Activated B cell treated with CpG ODN at 0.5 μM for 24 hours (primary cell): ENCODE measurements around the gene TSSK2. TPM values are rescaled to one million over a fixed set of nuclear protein-coding genes. Genes with fewer than 3 reads are reported as not detected.

Source experiments
- ATAC-seq: fragments of 200-7000 bp; cut with Tn5 transposase; one replicate; pipeline ENCODE4 v1.10.0; 2021; ENCODE audit warnings: low read depth, mild to moderate bottlenecking, moderate library complexity
- CTCF ChIA-PET: fragments of 350-600 bp; sonication (Branson Sonifier 250); formaldehyde crosslinking; loops from one replicate; lab custom pipeline; 2021; ENCODE audit warnings: antibody characterized with exemption; lab: Charles Lee
- POLR2A ChIA-PET: fragments of 350-600 bp; sonication (Branson Sonifier 250); formaldehyde crosslinking; loops from one replicate; lab custom pipeline; 2021; ENCODE audit warnings: antibody characterized with exemption; lab: Charles Lee
- DNase-seq: peaks from one replicate; pipeline ENCODE4 v3.0.0; 2022
- H3K27ac Mint-ChIP-seq: one replicate; pipeline ENCODE4 v1.8.0; 2020; ENCODE audit warnings: mixed read lengths
- H3K27me3 Mint-ChIP-seq: one replicate; pipeline ENCODE4 v1.8.0; 2021; ENCODE audit warnings: mixed read lengths
- H3K36me3 Mint-ChIP-seq: one replicate; pipeline ENCODE4 v1.8.0; 2021; ENCODE audit warnings: low read depth, mixed read lengths
- H3K4me1 Mint-ChIP-seq: one replicate; pipeline ENCODE4 v1.8.0; 2021; ENCODE audit warnings: mixed read lengths
- H3K4me3 Mint-ChIP-seq: one replicate; pipeline ENCODE4 v1.8.0; 2020; ENCODE audit warnings: mild to moderate bottlenecking, mixed read lengths
- H3K9me3 Mint-ChIP-seq: one replicate; pipeline ENCODE4 v1.8.0; 2020; ENCODE audit warnings: mixed read lengths
- CTCF ChIP-seq: fragments of 200-600 bp; IDR thresholded peaks from one replicate; pipeline ENCODE4 v1.8.0; 2022; ENCODE audit warnings: antibody characterized with exemption, mild to moderate bottlenecking
- intact Hi-C: fragments of 100-400 bp; cut with micrococcal nuclease; formaldehyde crosslinking; loops from one replicate; pipeline ENCODE4 v1.15.1; 2024
- total RNA-seq: library from RNA; stranded (reverse); gene quantifications from 2 replicates; pipeline ENCODE4 v1.2.3, GENCODE V29; 2022

TSSK2 gene
- total RNA-seq, 1 donor from 2014 or later: 0.13 TPM

DNA sequence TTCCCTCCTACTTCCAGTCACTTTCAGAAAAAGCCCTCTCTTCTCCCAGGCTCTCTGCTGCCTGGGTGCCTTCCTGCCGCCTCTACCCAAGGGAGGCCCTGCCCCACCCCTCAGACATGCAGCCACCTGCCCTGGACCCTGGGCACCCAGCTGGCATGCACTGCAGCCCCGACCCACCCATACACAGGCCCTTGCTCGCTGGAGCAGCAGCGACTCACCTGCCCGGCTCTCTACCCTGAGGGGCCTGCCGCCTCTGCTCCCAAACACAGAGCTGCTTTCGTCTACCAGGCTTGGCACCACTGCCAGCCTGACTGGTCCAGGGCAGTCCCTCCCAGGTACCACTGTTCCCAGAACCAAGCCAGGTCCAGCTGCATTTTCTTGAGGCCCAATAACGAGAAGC lies 1.2 kb upstream of the TSSK2 start:
- no peak for TF ChIP-seq CTCF
- ATAC-seq (no peak), DNase-seq (no peak)
- ChIA-PET CTCF (no interaction called here), POLR2A (no interaction called here)
- Mint-ChIP-seq H3K9me3 (no peaks in the 10 kb centered on the region), H3K4me3 (no peak overlapping the region), H3K27ac (no peak overlapping the region), H3K4me1 (no peaks in the 10 kb centered on the region), H3K27me3 (no peaks in the 10 kb centered on the region), H3K36me3 (peaks cover 36% of the 10 kb centered on the region)
- intact Hi-C loops: no loop called here

DNA sequence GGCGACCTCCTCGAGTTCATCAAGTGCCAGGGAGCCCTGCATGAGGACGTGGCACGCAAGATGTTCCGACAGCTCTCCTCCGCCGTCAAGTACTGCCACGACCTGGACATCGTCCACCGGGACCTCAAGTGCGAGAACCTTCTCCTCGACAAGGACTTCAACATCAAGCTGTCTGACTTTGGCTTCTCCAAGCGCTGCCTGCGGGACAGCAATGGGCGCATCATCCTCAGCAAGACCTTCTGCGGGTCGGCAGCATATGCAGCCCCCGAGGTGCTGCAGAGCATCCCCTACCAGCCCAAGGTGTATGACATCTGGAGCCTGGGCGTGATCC lies 542 bp downstream of the TSSK2 start:
- no peak overlapping the region for H3K4me3 Mint-ChIP-seq
- ChIA-PET CTCF (no interaction called here), POLR2A (no interaction called here)
- DNase-seq (no peak), ATAC-seq (no peak)
- peaks cover 50% of the 10 kb centered on the region for H3K36me3 Mint-ChIP-seq
- H3K27ac Mint-ChIP-seq: no peak overlapping the region
- no peaks in the 10 kb centered on the region for H3K27me3 Mint-ChIP-seq
- intact Hi-C loops: no loop called here
- no peaks in the 10 kb centered on the region for H3K9me3 Mint-ChIP-seq
- H3K4me1 Mint-ChIP-seq: no peaks in the 10 kb centered on the region
- TF ChIP-seq CTCF: no peak

DNA sequence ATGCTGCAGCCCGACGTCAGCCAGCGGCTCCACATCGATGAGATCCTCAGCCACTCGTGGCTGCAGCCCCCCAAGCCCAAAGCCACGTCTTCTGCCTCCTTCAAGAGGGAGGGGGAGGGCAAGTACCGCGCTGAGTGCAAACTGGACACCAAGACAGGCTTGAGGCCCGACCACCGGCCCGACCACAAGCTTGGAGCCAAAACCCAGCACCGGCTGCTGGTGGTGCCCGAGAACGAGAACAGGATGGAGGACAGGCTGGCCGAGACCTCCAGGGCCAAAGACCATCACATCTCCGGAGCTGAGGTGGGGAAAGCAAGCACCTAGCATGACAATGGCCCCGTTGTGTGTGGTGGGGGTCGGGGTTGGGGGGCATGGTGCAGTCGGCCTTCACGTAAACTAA lies 1.0 kb downstream of the TSSK2 start:
- POLR2A ChIA-PET: no interaction called here
- CTCF ChIA-PET: no interaction called here
- no peak overlapping the region for H3K27ac Mint-ChIP-seq

GRCh38 chr22:19132693-19133400 lies 1.7 kb downstream of the TSSK2 start:
- no peaks in the 10 kb centered on the region for H3K9me3 Mint-ChIP-seq
- ATAC-seq (no peak), DNase-seq (no peak)
- CTCF ChIA-PET: no interaction called here
- peaks cover 62% of the 10 kb centered on the region for H3K36me3 Mint-ChIP-seq
- H3K27me3 Mint-ChIP-seq: no peaks in the 10 kb centered on the region
- no peak for TF ChIP-seq CTCF
- intact Hi-C loops: no loop called here
- H3K4me1 Mint-ChIP-seq: no peaks in the 10 kb centered on the region
- no peak overlapping the region for H3K27ac Mint-ChIP-seq
- POLR2A ChIA-PET: no interaction called here
- H3K4me3 Mint-ChIP-seq: no peak overlapping the region

More for the DNA sequence above, 1.0 kb downstream of the TSSK2 start:
- H3K36me3 Mint-ChIP-seq: peaks cover 55% of the 10 kb centered on the region
- intact Hi-C loops: no loop called here
- no peak for TF ChIP-seq CTCF
- ATAC-seq: no peak
- DNase-seq: no peak
- no peaks in the 10 kb centered on the region for H3K4me1 Mint-ChIP-seq
- no peaks in the 10 kb centered on the region for H3K9me3 Mint-ChIP-seq
- H3K4me3 Mint-ChIP-seq: no peak overlapping the region
- no peaks in the 10 kb centered on the region for H3K27me3 Mint-ChIP-seq

- Mint-ChIP-seq H3K27ac (no peak overlapping the region), H3K9me3 (no peaks in the 10 kb centered on the region), H3K4me1 (no peaks in the 10 kb centered on the region), H3K27me3 (no peaks in the 10 kb centered on the region), H3K4me3 (no peak overlapping the region), H3K36me3 (peaks cover 64% of the 10 kb centered on the region)
- intact Hi-C loops: no loop called here
- POLR2A ChIA-PET: no interaction called here
- TF ChIP-seq CTCF: no peak
- CTCF ChIA-PET: no interaction called here
- DNase-seq: no peak
- no peak for ATAC-seq
These were observed 2.5 kb downstream of the TSSK2 start for GRCh38 chr22:19133561-19133960.
